Measurements from ENCODE around the gene NEK2.
"Not testable (repeated sequence)": the region's sequence is repeated elsewhere in the genome, so short reads cannot be mapped to it uniquely, and the experiment has no call there.

NEK2 gene

DNA sequence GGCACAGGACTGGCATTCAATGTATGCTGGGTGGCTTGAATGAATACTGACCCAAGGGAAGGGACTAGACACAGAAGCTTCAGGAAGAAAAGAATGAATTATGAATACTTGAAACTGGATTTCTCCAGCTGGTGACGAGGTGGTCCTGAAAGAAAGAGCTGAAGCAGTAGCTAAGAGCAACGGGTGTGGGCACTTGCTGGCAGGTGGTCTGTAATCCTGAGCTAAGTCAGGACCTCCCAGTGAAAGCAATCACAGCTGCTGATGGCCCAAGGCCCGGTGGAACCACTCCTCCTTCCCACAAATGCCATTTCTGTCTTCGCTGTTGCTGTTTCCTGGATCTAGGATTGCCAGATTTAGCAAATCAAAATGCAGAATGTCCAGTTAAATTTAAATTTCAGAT, 47.0 kb downstream of the NEK2 start:
- Histone ChIP-seq H3K9ac (ENCODE audit: insufficient read length) (no peak overlapping the region), H3K4me3 (no peak overlapping the region), H3K27ac (no peak overlapping the region), H3K9me3 (ENCODE audit: low read depth, low read length) (no peaks in the 10 kb centered on the region), H3K36me3 (ENCODE audit: insufficient read depth, low read length) (no peaks in the 10 kb centered on the region)
- no peak for TF ChIP-seq FOXP2 (optimal IDR thresholded peaks at IDR 0.05; ENCODE audit: control extremely low read depth, extremely low read length, insufficient read depth)
- no peak for TF ChIP-seq EZH2 (IDR thresholded peaks at IDR 0.05)
- TF ChIP-seq POLR2AphosphoS5 (IDR thresholded peaks at IDR 0.05; ENCODE audit: borderline replicate concordance, low read depth, low read length) = no peak
- no peak for DNase-seq (ENCODE audit: low read depth, low spot score)

GRCh38 chr1:211627259-211627658, 48.2 kb downstream of the NEK2 start:
- Histone ChIP-seq H3K36me3 (ENCODE audit: insufficient read depth, low read length) (no peaks in the 10 kb centered on the region), H3K9ac (ENCODE audit: insufficient read length) (no peak overlapping the region), H3K27ac (no peak overlapping the region), H3K9me3 (ENCODE audit: low read depth, low read length) (no peaks in the 10 kb centered on the region), H3K4me3 (no peak overlapping the region)
- no peak for DNase-seq (ENCODE audit: low read depth, low spot score)
- TF ChIP-seq FOXP2 (optimal IDR thresholded peaks at IDR 0.05; ENCODE audit: control extremely low read depth, extremely low read length, insufficient read depth) (no peak), POLR2AphosphoS5 (IDR thresholded peaks at IDR 0.05; ENCODE audit: borderline replicate concordance, low read depth, low read length) (no peak), EZH2 (IDR thresholded peaks at IDR 0.05) (no peak)

DNA sequence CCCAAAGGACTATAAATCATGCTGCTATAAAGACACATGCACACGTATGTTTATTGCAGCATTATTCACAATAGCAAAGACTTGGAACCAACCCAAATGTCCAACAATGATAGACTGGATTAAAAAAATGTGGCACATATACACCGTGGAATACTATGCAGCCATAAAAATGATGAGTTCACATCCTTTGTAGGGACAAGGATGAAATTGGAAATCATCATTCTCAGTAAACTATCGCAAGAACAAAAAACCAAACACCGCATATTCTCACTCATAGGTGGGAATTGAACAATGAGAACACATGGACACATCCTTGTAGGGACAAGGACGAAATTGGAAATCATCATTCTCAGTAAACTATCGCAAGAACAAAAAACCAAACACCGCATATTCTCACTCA, 49.6 kb downstream of the NEK2 start:
- not testable (repeated sequence) for H3K9ac ChIP-seq (ENCODE audit: insufficient read length); H3K4me3 ChIP-seq; H3K27ac ChIP-seq; H3K36me3 ChIP-seq (ENCODE audit: insufficient read depth, low read length); DNase-seq (ENCODE audit: low read depth, low spot score); H3K9me3 ChIP-seq (ENCODE audit: low read depth, low read length)

DNA sequence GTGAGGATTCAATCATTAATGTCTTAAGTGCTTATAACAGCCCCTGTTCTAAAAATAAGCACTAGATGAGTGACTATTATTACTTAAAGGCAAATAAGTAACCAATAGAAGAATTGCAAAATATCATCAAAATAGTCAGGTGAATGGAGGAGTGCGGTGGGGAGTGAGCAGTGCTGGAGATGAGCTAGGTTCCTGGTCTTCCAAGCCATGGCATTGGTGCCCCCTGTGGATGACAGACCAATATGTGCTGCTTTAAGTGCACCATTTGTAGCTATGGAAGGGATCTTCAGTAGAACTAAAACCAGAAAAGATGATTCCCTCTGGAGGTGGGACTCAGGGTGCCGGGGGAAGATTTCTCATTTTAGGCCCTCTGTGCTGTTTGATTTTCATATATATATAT, 50.4 kb downstream of the NEK2 start:
- no peaks in the 10 kb centered on the region for H3K36me3 ChIP-seq (ENCODE audit: insufficient read depth, low read length)
- H3K27ac ChIP-seq = no peak overlapping the region
- TF ChIP-seq FOXP2 (optimal IDR thresholded peaks at IDR 0.05; ENCODE audit: control extremely low read depth, extremely low read length, insufficient read depth) (no peak), EZH2 (IDR thresholded peaks at IDR 0.05) (no peak), POLR2AphosphoS5 (IDR thresholded peaks at IDR 0.05; ENCODE audit: borderline replicate concordance, low read depth, low read length) (no peak)
- H3K9ac ChIP-seq (ENCODE audit: insufficient read length) = no peak overlapping the region
- no peak overlapping the region for H3K4me3 ChIP-seq
- H3K9me3 ChIP-seq (ENCODE audit: low read depth, low read length) = no peaks in the 10 kb centered on the region
- no peak for DNase-seq (ENCODE audit: low read depth, low spot score)

GRCh38 chr1:211623515-211623914, 51.9 kb downstream of the NEK2 start:
- H3K36me3 ChIP-seq (ENCODE audit: insufficient read depth, low read length) = no peaks in the 10 kb centered on the region
- no peak for DNase-seq (ENCODE audit: low read depth, low spot score)
- no peak overlapping the region for H3K4me3 ChIP-seq
- no peaks in the 10 kb centered on the region for H3K9me3 ChIP-seq (ENCODE audit: low read depth, low read length)
- no peak overlapping the region for H3K27ac ChIP-seq
- H3K9ac ChIP-seq (ENCODE audit: insufficient read length) = no peak overlapping the region
- TF ChIP-seq EZH2 (IDR thresholded peaks at IDR 0.05) (no peak), POLR2AphosphoS5 (IDR thresholded peaks at IDR 0.05; ENCODE audit: borderline replicate concordance, low read depth, low read length) (no peak), FOXP2 (optimal IDR thresholded peaks at IDR 0.05; ENCODE audit: control extremely low read depth, extremely low read length, insufficient read depth) (no peak)

DNA sequence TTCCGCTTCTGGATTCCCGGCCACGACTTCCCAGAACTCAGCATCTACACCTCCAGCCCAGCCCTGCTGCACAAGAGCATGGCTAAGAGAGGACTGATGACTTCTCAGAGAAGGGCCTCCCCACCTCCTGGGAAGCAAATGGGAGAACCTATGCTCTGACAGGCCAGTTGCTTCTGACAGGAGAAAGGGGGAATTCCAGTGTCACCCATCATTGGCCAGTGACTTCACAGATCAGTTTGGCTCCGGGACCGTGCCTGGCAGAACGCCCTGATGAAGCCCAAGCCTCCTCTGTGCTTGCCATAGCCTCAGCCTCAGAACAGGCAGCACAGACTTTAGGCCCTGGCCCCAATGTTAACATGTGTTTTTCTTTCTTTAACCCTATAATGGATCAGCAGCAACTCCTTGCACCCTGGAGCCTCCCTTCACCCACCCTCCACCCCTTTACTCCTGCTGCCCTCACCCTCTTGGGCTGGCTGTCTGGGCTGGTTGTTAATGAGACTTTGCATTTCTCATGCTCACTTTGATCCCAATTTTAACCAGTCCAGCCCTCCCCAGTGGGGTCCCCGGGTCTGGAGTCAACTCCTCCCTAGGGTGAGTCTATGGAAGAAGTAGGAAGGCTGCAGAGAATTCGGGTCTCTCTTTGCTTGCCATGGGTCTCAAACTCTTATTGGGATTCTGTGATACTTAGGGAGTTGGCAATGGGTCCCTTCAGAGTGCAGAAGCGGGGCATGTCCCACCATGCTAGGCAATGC, 53.8 kb downstream of the NEK2 start:
- no peak overlapping the region for H3K4me3 ChIP-seq
- H3K27ac ChIP-seq = no peak overlapping the region
- no peaks in the 10 kb centered on the region for H3K36me3 ChIP-seq (ENCODE audit: insufficient read depth, low read length)
- no peak for DNase-seq (ENCODE audit: low read depth, low spot score)
- no peak overlapping the region for H3K9ac ChIP-seq (ENCODE audit: insufficient read length)
- no peaks in the 10 kb centered on the region for H3K9me3 ChIP-seq (ENCODE audit: low read depth, low read length)
- TF ChIP-seq EZH2 (IDR thresholded peaks at IDR 0.05) = no peak
- TF ChIP-seq FOXP2 (optimal IDR thresholded peaks at IDR 0.05; ENCODE audit: control extremely low read depth, extremely low read length, insufficient read depth) = no peak
- no peak for TF ChIP-seq POLR2AphosphoS5 (IDR thresholded peaks at IDR 0.05; ENCODE audit: borderline replicate concordance, low read depth, low read length)

GRCh38 chr1:211620097-211620496, 55.3 kb downstream of the NEK2 start:
- no peaks in the 10 kb centered on the region for H3K36me3 ChIP-seq (ENCODE audit: insufficient read depth, low read length)
- no peak for DNase-seq (ENCODE audit: low read depth, low spot score)
- no peak overlapping the region for H3K4me3 ChIP-seq
- H3K9ac ChIP-seq (ENCODE audit: insufficient read length) = no peak overlapping the region
- H3K9me3 ChIP-seq (ENCODE audit: low read depth, low read length) = no peaks in the 10 kb centered on the region
- H3K27ac ChIP-seq = no peak overlapping the region
- TF ChIP-seq POLR2AphosphoS5 (IDR thresholded peaks at IDR 0.05; ENCODE audit: borderline replicate concordance, low read depth, low read length) (no peak), EZH2 (IDR thresholded peaks at IDR 0.05) (no peak), FOXP2 (optimal IDR thresholded peaks at IDR 0.05; ENCODE audit: control extremely low read depth, extremely low read length, insufficient read depth) (no peak)

DNA sequence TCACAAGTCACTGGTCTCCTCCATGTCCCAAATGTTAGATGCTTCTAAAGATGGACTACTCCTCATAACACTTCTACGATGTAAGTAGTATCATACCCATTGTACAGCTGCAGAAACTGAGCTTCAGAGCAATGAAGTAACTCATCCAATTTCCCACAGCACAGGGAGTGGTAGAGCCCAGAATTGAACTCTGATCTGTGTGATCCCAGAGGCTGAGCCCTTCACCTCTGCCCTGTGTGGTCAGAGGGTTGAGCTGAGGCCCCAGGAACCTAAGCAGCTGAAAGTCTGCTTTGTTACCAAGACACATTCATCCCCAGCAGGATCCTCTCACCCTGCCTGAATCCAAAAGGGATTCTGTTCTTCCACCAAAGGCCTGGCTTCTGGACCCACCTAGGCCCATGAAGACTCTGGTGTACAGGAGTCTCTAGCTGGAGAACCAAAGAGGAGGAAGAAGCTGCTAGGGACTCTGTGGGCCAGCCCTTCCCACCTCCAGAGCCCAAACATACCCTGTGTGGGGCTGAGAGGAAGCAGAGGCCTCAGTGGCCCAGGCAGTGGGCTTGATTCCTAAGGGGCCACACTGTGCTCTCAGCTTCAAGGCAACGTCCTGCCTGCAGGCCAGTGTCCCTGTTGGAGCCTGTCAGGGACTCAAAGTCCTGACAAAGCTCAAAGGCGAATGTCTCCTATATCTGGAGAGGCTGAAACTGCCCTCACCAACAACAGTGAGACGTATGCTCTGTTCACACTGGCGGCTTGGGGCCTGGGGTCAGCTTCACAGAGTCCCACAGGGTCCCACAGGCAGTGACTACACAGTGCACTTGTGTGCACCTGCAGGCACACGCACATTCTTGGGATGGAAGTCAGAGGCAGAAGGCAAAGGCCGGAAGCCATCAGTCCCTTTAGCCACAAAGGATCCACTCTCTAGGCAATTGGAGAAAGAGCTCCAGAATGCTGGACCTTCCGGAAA, 56.1 kb downstream of the NEK2 start:
- Histone ChIP-seq H3K9me3 (ENCODE audit: low read depth, low read length) (no peaks in the 10 kb centered on the region), H3K9ac (ENCODE audit: insufficient read length) (no peak overlapping the region), H3K36me3 (ENCODE audit: insufficient read depth, low read length) (no peaks in the 10 kb centered on the region), H3K27ac (no peak overlapping the region), H3K4me3 (no peak overlapping the region)
- DNase-seq (ENCODE audit: low read depth, low spot score) = no peak
- TF ChIP-seq FOXP2 (optimal IDR thresholded peaks at IDR 0.05; ENCODE audit: control extremely low read depth, extremely low read length, insufficient read depth) = no peak
- TF ChIP-seq POLR2AphosphoS5 (IDR thresholded peaks at IDR 0.05; ENCODE audit: borderline replicate concordance, low read depth, low read length) = no peak
- no peak for TF ChIP-seq EZH2 (IDR thresholded peaks at IDR 0.05)

Data from SK-N-MC (cell line).